ENCODE measurements around the gene HHAT. TPM values are rescaled to one million over a fixed set of nuclear protein-coding genes. Genes with fewer than 3 reads are reported as not detected.

Gene HHAT
- total RNA-seq, 1 donor from 2014 or later, result 5.3 TPM

- intact Hi-C loops (cut with DNase I), result no loop called here
- Histone ChIP-seq H3K4me1 (peaks cover 6% of the 10 kb centered on the region), H3K36me3 (no peaks in the 10 kb centered on the region), H3K27me3 (ENCODE audit: low read depth) (no peaks in the 10 kb centered on the region), H3K27ac (no peak overlapping the region), H3K4me3 (no peak overlapping the region), H3K9me3 (no peaks in the 10 kb centered on the region)
- DNase-seq (no peak), ATAC-seq (no peak)
- no peak for TF ChIP-seq CTCF (IDR thresholded peaks at IDR 0.05)
These were observed 34.4 kb downstream of the HHAT start for GRCh38 chr1:210363119-210363518.

- no peak overlapping the region for H3K27ac ChIP-seq
- no peak for ATAC-seq
These were observed 35.8 kb downstream of the HHAT start for GRCh38 chr1:210364479-210364878.

GRCh38 chr1:210366767-210367166, 38.1 kb downstream of the HHAT start:
- Histone ChIP-seq H3K4me1 (peaks cover 6% of the 10 kb centered on the region), H3K27ac (no peak overlapping the region), H3K27me3 (ENCODE audit: low read depth) (no peaks in the 10 kb centered on the region), H3K9me3 (no peaks in the 10 kb centered on the region), H3K4me3 (no peak overlapping the region), H3K36me3 (no peaks in the 10 kb centered on the region)
- intact Hi-C loops (cut with DNase I), result no loop called here
- DNase-seq, result no peak
- TF ChIP-seq CTCF (IDR thresholded peaks at IDR 0.05), result no peak
- no peak for ATAC-seq

More at GRCh38 chr1:210364479-210364878, 35.8 kb downstream of the HHAT start:
- H3K9me3 ChIP-seq, result no peaks in the 10 kb centered on the region
- intact Hi-C loops (cut with DNase I), result no loop called here
- no peak for DNase-seq
- no peak overlapping the region for H3K4me3 ChIP-seq
- H3K36me3 ChIP-seq, result no peaks in the 10 kb centered on the region
- H3K4me1 ChIP-seq, result peaks cover 6% of the 10 kb centered on the region
- H3K27me3 ChIP-seq (ENCODE audit: low read depth), result no peaks in the 10 kb centered on the region
- no peak for TF ChIP-seq CTCF (IDR thresholded peaks at IDR 0.05)

- Histone ChIP-seq H3K4me3 (no peak overlapping the region), H3K9me3 (no peaks in the 10 kb centered on the region), H3K27me3 (ENCODE audit: low read depth) (no peaks in the 10 kb centered on the region), H3K36me3 (no peaks in the 10 kb centered on the region), H3K27ac (no peak overlapping the region), H3K4me1 (peaks cover 6% of the 10 kb centered on the region)
- DNase-seq, result no peak
- intact Hi-C loops (cut with DNase I), result no loop called here
- no peak for ATAC-seq
- no peak for TF ChIP-seq CTCF (IDR thresholded peaks at IDR 0.05)
These were observed 38.9 kb downstream of the HHAT start for GRCh38 chr1:210367566-210367965.

- ATAC-seq (no peak), DNase-seq (no peak)
- Histone ChIP-seq H3K36me3 (no peaks in the 10 kb centered on the region), H3K4me3 (no peak overlapping the region), H3K9me3 (no peaks in the 10 kb centered on the region), H3K4me1 (no peaks in the 10 kb centered on the region), H3K27me3 (ENCODE audit: low read depth) (no peaks in the 10 kb centered on the region), H3K27ac (no peak overlapping the region)
- intact Hi-C loops (cut with DNase I), result no loop called here
- no peak for TF ChIP-seq CTCF (IDR thresholded peaks at IDR 0.05)
These were observed 40.7 kb downstream of the HHAT start for GRCh38 chr1:210369425-210369824.

GRCh38 chr1:210371916-210372315, 43.2 kb downstream of the HHAT start:
- H3K9me3 ChIP-seq, result no peaks in the 10 kb centered on the region
- no peak overlapping the region for H3K27ac ChIP-seq
- no peaks in the 10 kb centered on the region for H3K4me1 ChIP-seq
- ATAC-seq (no peak), DNase-seq (no peak)
- intact Hi-C loops (cut with DNase I), result no loop called here
- no peak overlapping the region for H3K4me3 ChIP-seq
- no peaks in the 10 kb centered on the region for H3K36me3 ChIP-seq
- no peaks in the 10 kb centered on the region for H3K27me3 ChIP-seq (ENCODE audit: low read depth)
- no peak for TF ChIP-seq CTCF (IDR thresholded peaks at IDR 0.05)

Measured in lower lobe of right lung (tissue), 2 donors.